GM21717 (cell line): Measurements from ENCODE around the gene FMN2.
"Not testable (repeated sequence)": the region's sequence is repeated elsewhere in the genome, so short reads cannot be mapped to it uniquely, and the experiment has no call there.

ENCODE experiments used
- ATAC-seq: cut with Tn5 transposase; IDR thresholded peaks from one replicate; pipeline ENCODE4 v1.9.1; 2021; ENCODE audit warnings: mild to moderate bottlenecking, moderate library complexity; ENCODE audit not compliant: unreplicated experiment

The FMN2 gene

DNA sequence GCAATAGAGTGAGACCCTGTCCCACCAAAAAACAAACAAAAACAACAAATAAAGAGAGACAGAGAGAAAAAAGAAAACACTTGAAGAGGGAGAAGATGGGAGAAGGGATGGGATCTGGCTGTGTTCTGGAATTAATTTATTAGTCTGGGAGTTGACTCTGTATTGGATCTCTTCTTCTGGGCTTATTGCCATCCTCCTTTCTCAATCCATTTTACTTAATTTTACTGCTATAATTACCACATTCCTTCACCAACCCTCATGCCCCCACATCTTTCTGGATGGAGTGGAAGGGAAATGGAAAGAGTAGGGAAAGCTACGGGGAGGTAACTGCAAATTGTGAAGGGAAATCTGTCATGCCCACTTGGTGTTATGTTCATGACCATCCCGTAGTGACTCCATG, 42.9 kb downstream of the FMN2 start:
- no peak for ATAC-seq

DNA sequence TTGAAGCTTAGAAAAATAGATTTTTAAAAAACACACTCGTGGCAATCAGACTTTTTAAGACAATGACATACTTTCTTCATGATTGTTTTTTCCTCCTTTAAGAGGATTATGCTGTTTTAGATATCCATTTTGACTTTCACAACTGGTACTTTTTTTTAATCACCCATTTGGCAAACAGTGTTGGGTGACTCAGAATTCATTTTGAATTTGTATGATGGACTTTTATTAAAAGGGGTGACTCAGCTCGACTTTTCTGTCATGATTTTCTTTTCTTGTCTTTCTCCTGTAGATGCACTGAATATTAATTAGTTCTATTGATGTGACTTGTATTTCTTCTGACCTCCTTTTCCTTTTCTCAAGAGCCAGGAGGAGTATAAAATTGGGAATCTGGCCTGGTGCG, 44.7 kb downstream of the FMN2 start:
- ATAC-seq, result no peak

DNA sequence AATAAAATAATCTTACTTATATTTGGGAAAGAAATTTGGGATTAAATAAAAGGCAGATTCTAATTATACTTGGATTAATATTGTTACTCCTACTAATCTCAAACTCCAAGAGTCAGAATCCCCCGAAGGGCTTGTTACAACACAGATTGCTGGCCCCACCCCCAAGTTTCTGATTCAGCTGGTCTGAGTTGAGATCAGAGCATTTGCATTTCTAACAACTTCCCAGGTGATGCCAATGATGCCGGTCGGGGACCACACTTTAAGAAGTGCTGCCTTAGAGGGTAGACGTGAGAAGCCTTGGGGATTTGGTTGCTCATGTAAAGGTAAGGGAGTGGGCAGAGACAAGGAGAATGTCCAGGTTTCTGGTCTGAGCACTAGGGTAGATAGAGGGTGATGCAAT, 47.2 kb downstream of the FMN2 start:
- ATAC-seq, result no peak

DNA sequence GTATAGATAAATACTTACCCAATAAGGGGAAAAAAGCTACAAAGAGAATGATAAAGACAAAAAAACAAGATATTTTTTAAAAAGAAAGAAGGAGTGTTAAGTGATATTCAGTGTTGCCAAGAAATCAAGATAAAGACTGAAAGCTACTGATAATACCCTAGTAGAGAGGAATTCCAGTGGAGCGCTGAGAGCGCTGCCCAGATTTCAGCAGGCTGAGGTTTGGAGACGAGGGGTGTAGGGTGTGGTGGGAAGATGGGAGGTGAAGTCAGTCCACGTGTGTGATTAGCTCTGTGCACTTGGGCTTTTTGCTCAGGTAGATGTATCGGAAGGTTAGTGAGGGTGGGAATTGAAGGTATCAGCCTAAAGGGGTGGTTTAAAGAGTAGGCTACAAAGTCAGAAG, 47.8 kb downstream of the FMN2 start:
- ATAC-seq, result no peak

DNA sequence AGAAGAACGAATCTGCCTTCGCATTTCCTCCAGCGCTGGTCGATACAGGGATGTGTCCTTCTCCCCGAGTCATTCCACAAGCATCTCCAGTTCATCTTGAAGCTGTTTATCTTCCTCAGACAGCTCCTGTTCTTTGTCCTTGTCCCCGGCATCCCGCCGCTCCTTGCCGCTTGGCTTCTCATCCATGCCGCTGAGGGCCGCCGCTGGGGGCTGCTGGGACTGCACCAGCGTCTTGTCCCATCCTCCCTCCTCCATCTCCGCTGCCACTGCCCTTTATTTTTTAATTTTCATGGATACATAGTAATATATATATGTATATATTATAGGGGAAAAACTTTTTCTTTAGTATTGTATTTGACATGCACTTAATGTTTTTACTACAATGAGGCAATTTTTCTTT, 53.4 kb downstream of the FMN2 start:
- no peak for ATAC-seq

DNA sequence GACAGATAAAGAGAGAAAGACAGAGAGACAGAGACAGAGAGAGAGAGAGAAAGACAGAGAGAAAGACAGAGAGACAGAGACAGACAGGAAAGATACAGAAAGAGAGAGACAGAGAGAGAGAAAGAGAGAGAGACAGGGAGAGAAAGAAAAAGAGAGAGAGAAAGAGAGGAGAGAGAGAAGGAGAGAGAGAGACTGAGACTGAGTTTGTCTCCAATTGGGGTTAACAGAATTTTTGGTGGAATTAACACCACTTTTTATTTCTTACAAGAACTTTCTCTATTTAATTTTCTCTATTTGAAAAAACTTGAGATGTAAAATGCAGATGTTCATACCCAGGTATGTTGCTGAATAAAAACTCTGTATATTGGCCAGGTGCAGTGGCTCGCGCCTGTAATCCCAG, 56.6 kb downstream of the FMN2 start:
- no peak for ATAC-seq

DNA sequence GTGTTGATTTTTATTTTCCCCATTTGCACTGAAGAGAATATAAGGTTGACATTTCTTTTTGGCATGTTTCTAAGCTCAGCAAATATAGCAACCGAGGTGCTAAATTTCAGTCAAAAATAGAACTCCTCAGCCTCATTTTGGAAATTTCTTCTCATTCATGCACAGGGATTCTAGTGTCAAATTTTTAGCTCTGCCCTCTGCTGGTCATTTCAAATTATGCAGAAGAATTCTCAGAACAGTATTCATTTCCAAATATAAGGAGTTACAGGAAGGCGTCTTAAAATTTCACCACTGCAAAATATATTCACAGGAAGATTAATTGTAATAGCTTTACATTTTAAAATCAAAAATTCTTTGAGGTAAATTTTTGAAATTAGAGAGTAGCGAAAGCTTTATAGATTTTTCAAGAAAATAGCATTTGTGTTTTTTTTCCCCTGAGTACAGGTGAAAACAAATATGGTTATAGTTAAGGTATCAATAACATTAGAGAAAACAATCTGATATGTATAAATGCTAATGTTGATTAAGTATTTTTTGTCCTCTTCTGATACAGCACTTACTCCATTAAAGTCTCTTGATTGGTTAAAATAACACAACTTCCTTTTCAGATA, 57.9 kb downstream of the FMN2 start:
- no peak for ATAC-seq

DNA sequence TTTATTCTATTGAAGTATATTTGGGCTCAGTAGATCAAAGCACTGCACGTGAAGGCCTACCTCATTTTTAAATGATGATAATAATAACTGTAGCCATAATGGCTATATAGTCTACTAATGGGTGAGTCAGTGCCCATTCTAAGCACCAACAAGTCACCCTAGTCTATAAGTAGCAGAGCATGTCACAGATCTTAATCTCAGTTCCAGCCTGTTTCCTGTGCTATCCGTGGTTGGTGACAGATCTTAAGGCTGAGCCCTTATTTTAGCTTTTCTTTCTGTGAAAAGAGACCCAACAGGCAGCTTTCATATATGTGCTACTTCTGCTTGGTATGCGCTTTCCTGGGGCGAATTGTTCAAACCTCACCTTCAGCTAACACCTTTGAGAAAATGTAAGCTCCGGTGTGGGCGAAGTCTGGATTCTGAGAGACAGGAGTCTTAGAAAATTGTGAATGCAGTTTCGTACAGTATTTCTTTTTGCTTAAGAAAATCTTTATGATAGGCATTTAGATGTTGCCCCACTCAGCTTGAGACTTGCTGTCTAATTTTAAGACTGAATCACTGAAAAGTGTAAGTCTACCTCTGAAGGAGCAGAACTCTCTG, 59.6 kb downstream of the FMN2 start:
- no peak for ATAC-seq

DNA sequence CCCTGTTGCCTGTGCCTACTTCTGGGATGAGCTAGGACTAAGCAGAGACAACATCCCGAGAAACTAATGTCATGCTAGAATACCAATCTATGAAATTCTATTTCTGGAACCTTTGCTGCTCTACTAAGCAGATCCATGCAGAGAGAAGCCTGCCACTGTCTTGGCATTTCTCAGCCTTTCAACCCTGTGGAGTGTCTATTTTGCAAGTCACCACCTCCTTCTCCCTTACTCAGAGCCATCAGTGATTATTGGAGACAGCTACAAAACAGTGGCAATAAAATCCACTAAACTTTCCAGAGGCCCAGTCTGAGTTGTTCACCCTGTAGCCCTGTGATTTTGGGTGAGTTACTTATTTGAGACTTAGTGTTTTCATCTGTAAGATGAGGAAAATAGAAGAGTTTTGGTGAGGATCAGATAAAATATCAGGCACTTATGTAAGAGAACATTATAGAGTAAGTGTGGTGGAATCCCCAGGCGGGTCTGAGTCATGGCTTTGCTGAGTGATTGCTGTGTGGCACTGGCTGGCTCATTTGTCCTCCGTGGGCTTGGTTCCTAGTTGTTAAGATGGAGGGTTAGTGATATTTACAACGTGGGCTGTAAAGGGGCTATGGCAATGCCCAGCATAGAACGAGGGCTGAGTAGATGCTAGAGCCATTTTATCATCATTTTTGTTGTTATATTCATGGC, 61.1 kb downstream of the FMN2 start:
- ATAC-seq, result no peak

DNA sequence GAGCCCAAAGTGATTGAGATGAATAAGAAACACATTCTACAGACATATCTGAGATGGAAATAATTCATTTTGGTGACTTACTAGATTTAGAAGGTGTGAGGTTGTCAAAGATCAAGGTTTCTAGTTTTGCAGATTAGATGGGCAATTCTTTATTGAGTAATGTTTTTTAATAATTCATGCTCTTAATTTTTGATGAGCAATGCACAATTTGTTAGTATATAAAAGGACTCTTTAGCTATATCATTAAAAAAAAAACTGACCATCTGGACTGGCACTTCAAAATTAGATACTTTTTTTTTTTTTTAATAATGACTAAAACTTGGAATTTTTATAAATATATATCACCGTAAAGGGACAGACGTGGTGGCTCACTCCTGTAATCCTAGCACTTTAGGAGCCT, 63.9 kb downstream of the FMN2 start:
- ATAC-seq, result no peak

DNA sequence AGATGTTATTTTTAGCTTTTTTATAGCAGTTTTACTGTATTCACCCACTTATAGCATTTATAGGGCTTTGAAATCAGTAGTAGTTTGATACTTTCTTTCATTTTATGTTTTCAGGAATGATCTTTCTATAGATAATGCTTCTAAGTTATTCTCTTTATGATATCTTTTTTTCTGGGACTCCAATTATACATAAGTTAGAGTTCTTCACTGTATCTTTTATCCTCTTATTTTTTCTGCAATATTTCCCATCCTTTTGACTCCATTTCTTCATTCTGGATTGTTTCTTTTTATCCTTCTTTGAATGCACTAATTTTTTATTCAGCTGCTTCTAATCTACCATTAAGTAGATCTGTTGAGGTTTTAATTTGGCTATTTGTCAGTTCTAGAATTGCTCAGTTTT, 73.1 kb downstream of the FMN2 start:
- ATAC-seq, result no peak

DNA sequence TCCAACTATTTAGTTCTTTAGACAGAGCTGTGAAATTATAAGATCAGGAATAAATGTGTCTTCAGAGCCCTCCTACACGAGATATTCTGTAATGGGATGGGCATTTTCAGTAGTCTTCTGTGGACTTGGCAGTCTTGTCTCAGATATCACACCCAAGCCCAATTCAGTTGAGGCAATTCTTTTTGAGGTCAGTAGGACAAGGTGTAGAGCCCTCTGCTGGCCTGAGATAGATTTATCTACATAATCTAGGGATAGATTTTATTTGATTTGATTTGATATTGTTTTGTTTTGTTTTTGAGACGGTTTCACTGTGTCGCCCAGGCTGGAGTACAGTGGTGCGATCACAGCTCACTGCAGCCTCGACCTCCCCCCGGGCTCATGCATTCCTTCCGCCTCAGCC, 77.5 kb downstream of the FMN2 start:
- ATAC-seq, result no peak

DNA sequence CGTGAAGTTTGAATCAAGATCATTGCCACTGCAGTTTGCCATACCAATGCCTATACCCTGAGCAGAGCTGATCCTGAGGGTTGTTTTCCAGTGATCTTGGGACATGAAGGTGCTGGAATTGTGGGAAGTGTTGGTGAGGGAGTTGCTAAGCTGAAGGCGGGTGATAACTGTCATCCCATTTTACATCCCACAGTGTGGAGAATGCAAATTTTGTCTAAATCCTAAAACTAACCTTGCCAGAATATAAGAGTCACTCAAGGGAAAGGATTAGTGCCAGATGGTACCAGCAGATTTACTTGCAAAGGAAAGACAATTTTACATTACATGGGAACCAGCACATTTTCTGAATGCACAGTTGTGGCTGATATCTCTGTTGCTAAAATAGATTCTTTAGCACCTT, 78.6 kb downstream of the FMN2 start:
- no peak for ATAC-seq

DNA sequence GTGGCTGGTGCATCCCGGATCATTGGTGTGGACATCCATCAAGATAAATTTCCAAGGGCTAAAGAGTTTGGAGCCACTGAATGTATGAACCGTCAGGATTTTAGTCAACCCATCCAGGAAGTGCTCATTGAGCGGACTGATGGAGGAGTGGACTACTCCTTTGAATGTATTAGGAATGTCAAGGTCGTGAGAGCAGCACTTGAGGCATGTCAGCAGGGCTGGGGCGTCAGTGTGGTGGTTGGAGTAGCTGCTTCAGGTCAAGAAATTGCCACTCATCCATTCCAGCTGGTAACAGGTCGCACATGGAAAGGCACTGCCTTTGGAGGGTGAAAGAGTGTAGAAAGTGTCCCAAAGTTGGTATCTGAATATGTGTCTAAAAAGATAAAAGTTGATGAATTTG, 79.1 kb downstream of the FMN2 start:
- no peak for ATAC-seq

DNA sequence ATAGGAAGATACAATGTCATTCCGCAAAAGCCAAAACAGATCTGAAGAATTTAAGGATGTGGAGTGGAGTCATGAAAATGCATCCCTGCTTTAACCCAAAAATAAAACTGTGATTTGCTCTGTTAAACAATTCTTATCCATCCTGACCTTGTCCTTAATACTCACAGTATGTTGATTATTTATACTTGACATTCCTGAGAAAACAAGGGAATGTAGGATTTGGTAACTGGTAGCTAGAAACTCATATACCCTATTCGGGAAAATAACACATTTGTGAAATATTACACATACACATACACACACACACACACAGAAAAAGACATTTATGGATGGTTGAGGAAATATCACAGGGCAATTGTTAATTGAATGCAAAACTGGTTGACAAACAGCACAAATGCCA, 80.2 kb downstream of the FMN2 start:
- ATAC-seq, result no peak

DNA sequence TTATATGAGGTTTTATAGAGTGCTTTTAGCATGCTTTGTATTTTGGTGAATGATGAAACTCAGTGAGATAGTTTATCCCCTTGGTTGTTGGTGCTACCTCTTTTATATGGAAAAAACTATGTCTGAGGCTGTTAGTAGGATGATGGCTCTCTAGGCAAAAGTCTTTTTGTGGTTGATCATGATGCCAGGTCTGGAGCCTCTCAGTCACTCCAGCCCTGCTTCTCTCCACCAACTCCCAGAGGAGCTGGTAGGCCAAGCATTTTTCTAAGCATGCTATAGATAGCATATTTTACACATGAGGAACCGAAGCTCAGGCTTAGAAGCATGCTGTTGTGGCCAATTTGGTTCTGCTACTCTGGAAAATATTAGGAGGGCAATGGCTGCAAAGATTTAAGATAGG, 82.2 kb downstream of the FMN2 start:
- ATAC-seq, result no peak

DNA sequence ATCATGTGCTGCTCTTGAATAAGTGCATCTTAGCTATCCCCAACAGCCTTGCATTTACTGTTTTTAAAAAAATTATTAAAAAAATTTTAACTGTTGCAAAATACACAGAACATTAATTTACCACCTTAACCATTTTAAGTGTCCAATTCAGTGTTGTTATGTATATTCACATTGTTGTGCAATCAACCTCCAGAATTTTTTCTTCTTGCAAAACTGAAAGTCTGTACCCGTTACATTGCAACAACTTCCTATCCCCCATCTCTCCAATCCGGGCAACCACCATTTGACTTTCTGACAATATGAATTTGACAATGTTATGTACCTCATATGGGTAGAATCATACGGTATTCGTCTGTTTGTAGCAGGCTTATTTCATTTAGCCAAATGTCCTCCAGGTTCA, 83.1 kb downstream of the FMN2 start:
- ATAC-seq, result no peak

DNA sequence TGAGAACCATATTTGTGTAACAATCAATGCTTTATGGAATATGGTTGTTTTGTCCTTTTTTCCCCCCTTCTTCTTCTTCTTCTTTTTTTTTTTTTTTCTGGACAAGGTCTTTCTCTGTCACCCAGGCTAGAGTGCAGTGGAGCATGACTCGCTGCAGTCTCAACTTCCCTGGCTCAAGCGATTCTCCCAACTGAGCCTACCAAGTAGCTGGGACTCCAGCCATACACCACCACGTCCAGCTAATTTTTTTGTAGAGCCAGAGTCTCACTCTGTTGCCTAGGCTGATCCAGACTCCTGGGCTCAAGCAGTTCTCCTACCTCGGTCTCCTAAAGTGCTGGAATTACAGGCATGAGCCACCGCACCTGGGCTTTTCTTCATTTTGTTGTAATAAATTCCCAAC, 86.7 kb downstream of the FMN2 start:
- ATAC-seq, result no peak

DNA sequence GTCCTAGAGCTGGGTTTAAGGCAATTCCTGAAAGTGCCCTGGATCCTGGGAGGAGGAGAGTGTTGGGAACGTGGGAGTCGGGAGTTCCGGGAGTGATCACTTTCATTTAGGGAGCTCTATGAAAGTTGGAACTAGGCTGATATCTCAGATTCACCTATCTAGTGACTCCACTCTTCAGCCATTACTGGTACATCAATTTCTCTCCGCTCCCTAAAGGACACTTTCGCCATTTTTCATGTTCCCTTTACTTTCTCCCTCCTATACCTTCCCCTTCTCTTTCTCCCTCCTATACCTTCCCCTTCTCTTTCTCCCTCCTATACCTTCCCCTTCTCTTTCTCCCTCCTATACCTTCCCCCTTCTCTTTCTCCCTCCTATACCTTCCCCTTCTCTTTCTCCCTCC, 93.0 kb downstream of the FMN2 start:
- not testable (repeated sequence) for ATAC-seq

DNA sequence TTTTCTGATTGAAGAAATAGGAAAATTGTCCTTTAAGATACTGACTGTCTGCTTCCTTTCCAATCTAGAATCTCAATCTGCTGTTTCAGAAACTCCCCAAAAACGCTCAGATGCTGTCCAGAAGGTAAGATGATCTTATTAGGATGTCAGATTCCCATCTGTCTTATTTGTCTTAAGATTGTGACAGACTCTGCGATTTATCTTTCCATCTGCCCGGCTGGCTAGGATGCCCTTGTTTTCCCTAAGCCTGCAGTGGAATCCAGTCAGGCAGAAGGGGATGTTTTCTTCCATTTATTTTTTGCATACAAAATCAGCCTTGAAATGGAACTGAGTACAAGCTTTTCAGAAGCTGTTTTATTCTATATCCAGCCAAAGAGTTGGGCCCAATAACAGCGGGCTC, 96.5 kb downstream of the FMN2 start:
- no peak for ATAC-seq

DNA sequence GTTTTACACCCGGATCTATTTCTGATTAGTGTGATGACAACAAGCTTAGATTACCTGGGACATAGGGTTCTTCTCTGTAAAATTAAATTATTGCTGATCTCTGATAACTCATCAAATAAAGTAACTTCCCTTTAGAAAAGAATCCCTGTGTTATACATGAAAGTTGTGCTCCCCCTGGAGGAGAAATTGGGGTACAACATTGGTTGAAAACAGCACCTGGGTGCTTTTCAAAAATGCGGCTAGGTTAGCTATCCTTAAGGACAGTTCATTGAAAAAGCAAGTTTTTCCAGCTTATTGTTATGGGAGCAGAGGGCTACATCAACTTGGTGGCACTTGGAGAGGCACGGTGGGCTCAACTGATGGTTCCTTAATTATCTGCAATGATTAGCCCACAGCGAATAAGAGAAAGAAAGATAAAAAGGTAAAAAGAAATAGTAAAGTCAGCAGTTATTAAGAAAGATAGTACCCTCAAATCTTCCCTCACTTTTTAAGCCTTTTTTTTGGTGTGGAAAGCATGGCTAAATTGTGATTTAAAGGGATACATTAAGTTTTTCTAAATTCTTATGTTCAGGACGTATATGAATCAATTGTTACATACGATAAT, 97.8 kb downstream of the FMN2 start:
- ATAC-seq, result peak; percentile 56

DNA sequence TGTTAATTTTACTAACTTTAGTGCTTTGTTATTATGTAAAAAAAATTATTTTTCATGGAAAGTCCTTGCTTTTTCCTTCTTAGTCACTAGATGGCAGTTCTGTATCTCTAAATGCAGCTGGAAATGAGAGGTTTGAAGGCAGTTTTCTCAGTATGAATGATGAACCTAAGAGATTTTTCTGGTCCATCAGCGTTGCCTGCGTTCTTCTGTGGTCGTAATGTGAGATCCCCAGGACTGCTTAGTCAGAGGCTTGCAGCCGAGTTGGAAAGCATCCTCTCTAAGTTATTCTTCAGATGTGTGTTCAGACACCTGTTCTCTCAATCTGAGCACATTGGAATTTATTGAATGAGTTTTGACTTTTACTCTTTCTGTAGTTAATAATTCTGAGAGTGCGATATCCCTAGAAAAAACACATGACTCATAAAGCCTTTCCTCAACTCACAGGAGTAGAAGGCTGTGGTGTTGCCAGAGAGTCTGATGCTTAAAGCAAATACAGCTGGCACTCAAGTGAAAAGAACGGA, 99.3 kb downstream of the FMN2 start:
- peak; percentile 50 for ATAC-seq
